Skeletal muscle cell (primary cell): ENCODE data around the gene ATG4C.

ENCODE experiments used
- DNase-seq: peaks from one replicate; pipeline ENCODE4 v3.0.0-alpha.2; 2010; ENCODE audit warnings: low read depth
- H3K4me3 ChIP-seq: 2 replicates; pipeline ENCODE4 v1.5.1; 2011; ENCODE audit warnings: low read depth, mild to moderate bottlenecking, control low read depth, low read length, moderate library complexity

Gene ATG4C

GRCh38 chr1:62891956-62892562 lies 108.1 kb downstream of the ATG4C start:
- no peak for DNase-seq
- no peak overlapping the region for H3K4me3 ChIP-seq

- H3K4me3 ChIP-seq: no peak overlapping the region
- DNase-seq: no peak
Observed at GRCh38 chr1:62897788-62898187, 113.9 kb downstream of the ATG4C start.

- DNase-seq: no peak
- no peak overlapping the region for H3K4me3 ChIP-seq
Observed at GRCh38 chr1:62900566-62900965, 116.6 kb downstream of the ATG4C start.

DNA sequence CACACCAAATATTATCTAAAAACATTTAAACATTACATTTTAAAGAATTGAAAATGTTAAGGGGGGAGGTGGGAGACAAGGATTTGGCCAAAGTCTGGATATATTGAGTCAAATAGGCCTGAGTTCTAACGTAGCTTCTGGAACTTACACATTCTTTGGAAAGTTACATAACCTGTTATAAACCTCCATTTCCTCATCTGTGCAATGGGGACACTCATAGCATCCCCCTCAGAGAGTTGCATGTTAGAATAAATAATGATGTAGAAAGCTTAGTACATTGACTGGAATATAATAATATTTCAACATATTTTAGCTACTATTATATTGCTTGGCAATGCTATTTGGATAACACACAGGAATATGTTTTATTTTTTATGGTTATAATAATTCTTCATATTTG lies 117.7 kb downstream of the ATG4C start:
- DNase-seq: no peak
- no peak overlapping the region for H3K4me3 ChIP-seq

DNA sequence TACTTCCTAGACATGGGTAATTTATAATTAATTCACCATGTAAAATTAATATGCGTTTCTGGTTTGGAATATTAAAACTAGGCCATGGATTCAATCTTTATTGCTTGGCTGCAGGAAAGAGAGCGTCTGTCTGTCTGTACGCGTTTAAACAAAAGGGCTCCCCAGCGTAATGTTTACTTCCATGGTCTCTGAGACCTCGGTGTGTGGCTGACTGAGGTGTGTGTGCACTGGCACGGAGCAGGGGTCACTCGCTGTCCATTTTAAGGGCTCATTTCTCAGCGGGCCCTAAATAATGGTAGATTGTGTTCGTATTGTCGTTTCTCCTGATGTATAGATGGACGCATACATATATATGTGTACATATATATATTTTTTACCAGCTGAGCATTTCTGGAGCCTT lies 119.6 kb downstream of the ATG4C start:
- H3K4me3 ChIP-seq: no peak overlapping the region

GRCh38 chr1:62903982-62904855 lies 120.3 kb downstream of the ATG4C start:
- no peak for DNase-seq
- no peak overlapping the region for H3K4me3 ChIP-seq

More for the DNA sequence above, 119.6 kb downstream of the ATG4C start:
- no peak for DNase-seq

GRCh38 chr1:62904856-62905225 lies 120.9 kb downstream of the ATG4C start:
- no peak for DNase-seq
- H3K4me3 ChIP-seq: no peak overlapping the region

DNA sequence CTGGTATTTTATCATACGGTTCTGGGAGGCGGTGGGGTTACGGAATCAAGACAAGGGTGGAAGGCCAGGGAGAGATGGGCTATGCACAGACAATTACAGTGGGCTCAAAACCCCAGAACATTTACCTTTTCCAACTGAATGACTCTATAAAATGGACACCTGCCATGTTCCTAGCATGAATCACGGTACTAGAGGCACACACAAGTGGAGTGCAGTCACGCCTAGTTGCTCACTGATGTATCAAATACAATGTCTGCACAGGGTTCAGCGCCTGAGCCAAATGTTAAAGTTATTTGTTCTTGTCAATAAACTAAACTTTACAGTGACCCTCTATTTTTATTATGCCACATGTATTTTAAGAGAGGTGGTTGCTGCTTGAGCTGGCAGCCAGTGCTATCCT lies 121.4 kb downstream of the ATG4C start:
- H3K4me3 ChIP-seq: no peak overlapping the region
- no peak for DNase-seq

DNA sequence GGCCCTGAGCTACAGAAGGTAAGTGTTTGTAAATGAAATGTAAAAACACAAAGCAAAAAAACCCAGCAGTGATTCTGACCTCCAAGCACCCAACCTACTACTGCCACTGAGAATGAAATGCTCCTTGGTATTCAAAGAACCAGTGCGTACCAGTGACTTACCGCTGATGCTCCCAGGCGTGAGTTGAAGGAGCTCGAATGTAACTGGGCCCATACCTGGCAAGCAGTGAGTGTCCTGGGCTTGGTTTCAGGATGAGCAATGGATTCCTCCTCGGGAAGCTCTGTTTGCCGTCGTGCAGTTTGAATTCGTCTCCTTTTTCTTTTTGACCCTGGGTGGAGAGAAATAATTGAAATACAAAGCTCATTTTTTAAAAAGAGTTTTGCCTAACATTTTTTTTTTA lies 121.9 kb downstream of the ATG4C start:
- no peak overlapping the region for H3K4me3 ChIP-seq
- no peak for DNase-seq

- H3K4me3 ChIP-seq: no peak overlapping the region
- DNase-seq: no peak
Observed at GRCh38 chr1:62906428-62906886, 122.5 kb downstream of the ATG4C start.

DNA sequence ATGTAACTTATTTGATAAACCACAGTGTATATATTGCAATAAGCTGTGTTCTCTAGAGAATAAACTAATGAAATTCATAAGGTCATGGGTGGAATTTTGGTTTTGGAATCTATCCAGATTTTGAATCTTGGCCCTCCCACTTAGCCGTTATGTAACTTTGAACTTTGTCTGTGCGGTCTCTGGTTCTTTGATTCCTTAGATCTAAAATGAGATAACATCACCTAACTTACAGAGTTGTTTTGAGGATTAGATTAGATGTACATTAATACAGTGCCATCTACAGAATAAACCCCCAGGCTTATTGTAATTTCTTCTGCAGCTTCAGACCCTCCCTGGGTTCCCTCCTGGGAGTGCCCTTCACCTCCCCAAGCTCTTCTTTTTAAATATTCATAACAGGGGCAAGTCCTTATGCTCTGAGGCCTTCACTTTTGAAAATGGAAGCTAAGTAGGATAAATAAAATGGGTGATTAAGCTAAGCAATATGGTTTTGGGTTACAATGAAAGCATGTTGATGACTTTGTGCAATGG lies 124.3 kb downstream of the ATG4C start:
- DNase-seq: no peak
- H3K4me3 ChIP-seq: no peak overlapping the region

- no peak for DNase-seq
- no peak overlapping the region for H3K4me3 ChIP-seq
Observed at GRCh38 chr1:62912028-62912638, 128.2 kb downstream of the ATG4C start.
